NB4 (cell line): ENCODE measurements around the gene WDR37.

Experiments used
- MYC ChIP-seq: IDR thresholded peaks from 2 replicates; pipeline ENCODE4 v1.6.1; 2011; ENCODE audit warnings: low read depth, low read length
- POLR2A ChIP-seq: IDR thresholded peaks from 2 replicates; pipeline ENCODE4 v1.6.1; 2011; ENCODE audit warnings: mild to moderate bottlenecking; ENCODE audit not compliant: insufficient read length; ENCODE audit errors: extremely low read depth
- TF ChIP-seq, protein P1 (sequence below): IDR thresholded peaks from one replicate; pipeline ENCODE4 v1.5.1; 2012; ENCODE audit warnings: low read depth, low read length
- TF ChIP-seq, protein P2 (sequence below): IDR thresholded peaks from 2 replicates; pipeline ENCODE4 v1.6.1; 2011; ENCODE audit warnings: low read depth, low read length

DNA sequence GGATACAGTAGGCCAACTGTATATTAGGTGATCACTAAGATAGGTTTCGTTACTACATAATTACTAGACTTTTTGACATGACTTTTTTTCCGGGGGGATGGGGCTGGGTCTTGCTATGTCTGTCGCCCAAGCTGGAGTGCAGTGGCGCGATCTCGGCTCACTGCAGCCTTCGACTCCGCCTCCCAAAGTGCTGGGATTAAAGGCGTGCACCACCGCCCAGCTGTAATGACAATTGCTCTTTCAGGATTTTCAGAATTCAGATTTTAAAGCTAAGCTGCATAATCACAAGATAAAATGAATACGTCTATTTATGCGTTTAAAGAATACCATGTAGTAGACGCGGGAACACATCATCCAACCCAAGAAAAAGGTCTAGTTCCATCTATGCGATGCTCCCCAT lies 8.2 kb upstream of the WDR37 start:
- TF ChIP-seq, protein P1, sequence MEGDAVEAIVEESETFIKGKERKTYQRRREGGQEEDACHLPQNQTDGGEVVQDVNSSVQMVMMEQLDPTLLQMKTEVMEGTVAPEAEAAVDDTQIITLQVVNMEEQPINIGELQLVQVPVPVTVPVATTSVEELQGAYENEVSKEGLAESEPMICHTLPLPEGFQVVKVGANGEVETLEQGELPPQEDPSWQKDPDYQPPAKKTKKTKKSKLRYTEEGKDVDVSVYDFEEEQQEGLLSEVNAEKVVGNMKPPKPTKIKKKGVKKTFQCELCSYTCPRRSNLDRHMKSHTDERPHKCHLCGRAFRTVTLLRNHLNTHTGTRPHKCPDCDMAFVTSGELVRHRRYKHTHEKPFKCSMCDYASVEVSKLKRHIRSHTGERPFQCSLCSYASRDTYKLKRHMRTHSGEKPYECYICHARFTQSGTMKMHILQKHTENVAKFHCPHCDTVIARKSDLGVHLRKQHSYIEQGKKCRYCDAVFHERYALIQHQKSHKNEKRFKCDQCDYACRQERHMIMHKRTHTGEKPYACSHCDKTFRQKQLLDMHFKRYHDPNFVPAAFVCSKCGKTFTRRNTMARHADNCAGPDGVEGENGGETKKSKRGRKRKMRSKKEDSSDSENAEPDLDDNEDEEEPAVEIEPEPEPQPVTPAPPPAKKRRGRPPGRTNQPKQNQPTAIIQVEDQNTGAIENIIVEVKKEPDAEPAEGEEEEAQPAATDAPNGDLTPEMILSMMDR: no peak
- TF ChIP-seq, protein P2, sequence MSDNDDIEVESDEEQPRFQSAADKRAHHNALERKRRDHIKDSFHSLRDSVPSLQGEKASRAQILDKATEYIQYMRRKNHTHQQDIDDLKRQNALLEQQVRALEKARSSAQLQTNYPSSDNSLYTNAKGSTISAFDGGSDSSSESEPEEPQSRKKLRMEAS: no peak
- TF ChIP-seq POLR2A (no peak), MYC (no peak)
